ENCODE results near the gene KCNK3.

The KCNK3 gene

GRCh38 chr2:26767894-26768487 is 75.5 kb downstream of the KCNK3 start:
- H3K27me3 ChIP-seq (ENCODE audit: control insufficient read depth, insufficient read depth, low read length) = no peaks in the 10 kb centered on the region
- WGBS (ENCODE audit: insufficient coverage, insufficient read length) = no CpG with 5 or more reads among the region's 5 CpGs
- no peak for DNase-seq (ENCODE audit: low read depth, low spot score)
- no peaks in the 10 kb centered on the region for H3K36me3 ChIP-seq (ENCODE audit: control insufficient read depth, insufficient read depth, low read length)
- H3K9me3 ChIP-seq (ENCODE audit: control insufficient read depth, insufficient read depth, low read length) = no peaks in the 10 kb centered on the region
- no peak overlapping the region for H3K4me3 ChIP-seq (ENCODE audit: low read length)
- 0 out of 2 replicates have a peak, but pooled peaks cover 1% of the 10 kb centered on the region for H3K4me1 ChIP-seq (ENCODE audit: control insufficient read depth, insufficient read depth, low read length)
- H3K27ac ChIP-seq (ENCODE audit: low read length) = no peak overlapping the region

- Histone ChIP-seq H3K27me3 (ENCODE audit: control insufficient read depth, insufficient read depth, low read length) (no peaks in the 10 kb centered on the region), H3K4me1 (ENCODE audit: control insufficient read depth, insufficient read depth, low read length) (0 out of 2 replicates have a peak, but pooled peaks cover 1% of the 10 kb centered on the region), H3K4me3 (ENCODE audit: low read length) (no peak overlapping the region), H3K27ac (ENCODE audit: low read length) (no peak overlapping the region), H3K36me3 (ENCODE audit: control insufficient read depth, insufficient read depth, low read length) (no peaks in the 10 kb centered on the region), H3K9me3 (ENCODE audit: control insufficient read depth, insufficient read depth, low read length) (no peaks in the 10 kb centered on the region)
- DNase-seq (ENCODE audit: low read depth, low spot score) = no peak
- no CpG with 5 or more reads among the region's 3 CpGs for WGBS (ENCODE audit: insufficient coverage, insufficient read length)
Observed at GRCh38 chr2:26768759-26769088, 76.2 kb downstream of the KCNK3 start.

GRCh38 chr2:26769089-26769761 is 76.7 kb downstream of the KCNK3 start:
- no CpG with 5 or more reads among the region's 14 CpGs for WGBS (ENCODE audit: insufficient coverage, insufficient read length)
- no peak for DNase-seq (ENCODE audit: low read depth, low spot score)
- no peak overlapping the region for H3K4me3 ChIP-seq (ENCODE audit: low read length)

GRCh38 chr2:26770986-26771586 is 78.6 kb downstream of the KCNK3 start:
- no peaks in the 10 kb centered on the region for H3K27me3 ChIP-seq (ENCODE audit: control insufficient read depth, insufficient read depth, low read length)
- H3K36me3 ChIP-seq (ENCODE audit: control insufficient read depth, insufficient read depth, low read length) = no peaks in the 10 kb centered on the region
- no peaks in the 10 kb centered on the region for H3K9me3 ChIP-seq (ENCODE audit: control insufficient read depth, insufficient read depth, low read length)
- H3K4me1 ChIP-seq (ENCODE audit: control insufficient read depth, insufficient read depth, low read length) = 0 out of 2 replicates have a peak, but pooled peaks cover 1% of the 10 kb centered on the region
- no CpG with 5 or more reads among the region's 6 CpGs for WGBS (ENCODE audit: insufficient coverage, insufficient read length)
- H3K4me3 ChIP-seq (ENCODE audit: low read length) = no peak overlapping the region
- no peak overlapping the region for H3K27ac ChIP-seq (ENCODE audit: low read length)
- no peak for DNase-seq (ENCODE audit: low read depth, low spot score)

More at GRCh38 chr2:26769089-26769761, 76.7 kb downstream of the KCNK3 start:
- H3K4me1 ChIP-seq (ENCODE audit: control insufficient read depth, insufficient read depth, low read length) = 0 out of 2 replicates have a peak, but pooled peaks cover 1% of the 10 kb centered on the region
- no peaks in the 10 kb centered on the region for H3K9me3 ChIP-seq (ENCODE audit: control insufficient read depth, insufficient read depth, low read length)
- no peaks in the 10 kb centered on the region for H3K36me3 ChIP-seq (ENCODE audit: control insufficient read depth, insufficient read depth, low read length)
- no peaks in the 10 kb centered on the region for H3K27me3 ChIP-seq (ENCODE audit: control insufficient read depth, insufficient read depth, low read length)
- no peak overlapping the region for H3K27ac ChIP-seq (ENCODE audit: low read length)

- no peaks in the 10 kb centered on the region for H3K27me3 ChIP-seq (ENCODE audit: control insufficient read depth, insufficient read depth, low read length)
- no CpG with 5 or more reads among the region's 13 CpGs for WGBS (ENCODE audit: insufficient coverage, insufficient read length)
- H3K4me1 ChIP-seq (ENCODE audit: control insufficient read depth, insufficient read depth, low read length) = 0 out of 2 replicates have a peak, but pooled peaks cover 1% of the 10 kb centered on the region
- no peak for DNase-seq (ENCODE audit: low read depth, low spot score)
- H3K36me3 ChIP-seq (ENCODE audit: control insufficient read depth, insufficient read depth, low read length) = no peaks in the 10 kb centered on the region
- no peaks in the 10 kb centered on the region for H3K9me3 ChIP-seq (ENCODE audit: control insufficient read depth, insufficient read depth, low read length)
- H3K27ac ChIP-seq (ENCODE audit: low read length) = no peak overlapping the region
- H3K4me3 ChIP-seq (ENCODE audit: low read length) = no peak overlapping the region
Observed at GRCh38 chr2:26772064-26773001, 79.8 kb downstream of the KCNK3 start.

GRCh38 chr2:26776195-26776800 is 83.8 kb downstream of the KCNK3 start:
- H3K36me3 ChIP-seq (ENCODE audit: control insufficient read depth, insufficient read depth, low read length) = peaks cover 4% of the 10 kb centered on the region; the same call in 1 of the 2 replicates
- H3K9me3 ChIP-seq (ENCODE audit: control insufficient read depth, insufficient read depth, low read length) = no peaks in the 10 kb centered on the region
- no peak overlapping the region for H3K4me3 ChIP-seq (ENCODE audit: low read length)
- H3K27me3 ChIP-seq (ENCODE audit: control insufficient read depth, insufficient read depth, low read length) = no peaks in the 10 kb centered on the region
- DNase-seq (ENCODE audit: low read depth, low spot score) = no peak
- H3K27ac ChIP-seq (ENCODE audit: low read length) = no peak overlapping the region
- WGBS (ENCODE audit: insufficient coverage, insufficient read length) = no CpG with 5 or more reads among the region's 5 CpGs
- 0 out of 2 replicates have a peak, but pooled peaks cover 1% of the 10 kb centered on the region for H3K4me1 ChIP-seq (ENCODE audit: control insufficient read depth, insufficient read depth, low read length)

GRCh38 chr2:26778098-26778497 is 85.6 kb downstream of the KCNK3 start:
- Histone ChIP-seq H3K27ac (ENCODE audit: low read length) (no peak overlapping the region), H3K27me3 (ENCODE audit: control insufficient read depth, insufficient read depth, low read length) (no peaks in the 10 kb centered on the region), H3K4me3 (ENCODE audit: low read length) (no peak overlapping the region), H3K4me1 (ENCODE audit: control insufficient read depth, insufficient read depth, low read length) (no peaks in the 10 kb centered on the region), H3K9me3 (ENCODE audit: control insufficient read depth, insufficient read depth, low read length) (no peaks in the 10 kb centered on the region), H3K36me3 (ENCODE audit: control insufficient read depth, insufficient read depth, low read length) (peaks cover 4% of the 10 kb centered on the region; the same call in 1 of the 2 replicates)
- WGBS (ENCODE audit: insufficient coverage, insufficient read length) = no CpG with 5 or more reads among the region's 18 CpGs
- DNase-seq (ENCODE audit: low read depth, low spot score) = no peak

GRCh38 chr2:26778507-26778906 is 86.0 kb downstream of the KCNK3 start:
- WGBS (ENCODE audit: insufficient coverage, insufficient read length) = no CpG with 5 or more reads among the region's 3 CpGs
- Histone ChIP-seq H3K4me1 (ENCODE audit: control insufficient read depth, insufficient read depth, low read length) (no peaks in the 10 kb centered on the region), H3K9me3 (ENCODE audit: control insufficient read depth, insufficient read depth, low read length) (no peaks in the 10 kb centered on the region), H3K27me3 (ENCODE audit: control insufficient read depth, insufficient read depth, low read length) (no peaks in the 10 kb centered on the region), H3K27ac (ENCODE audit: low read length) (no peak overlapping the region), H3K4me3 (ENCODE audit: low read length) (no peak overlapping the region), H3K36me3 (ENCODE audit: control insufficient read depth, insufficient read depth, low read length) (peaks cover 4% of the 10 kb centered on the region; the same call in 1 of the 2 replicates)
- no peak for DNase-seq (ENCODE audit: low read depth, low spot score)

GRCh38 chr2:26780203-26780760 is 87.8 kb downstream of the KCNK3 start:
- Histone ChIP-seq H3K9me3 (ENCODE audit: control insufficient read depth, insufficient read depth, low read length) (no peaks in the 10 kb centered on the region), H3K4me3 (ENCODE audit: low read length) (no peak overlapping the region), H3K27ac (ENCODE audit: low read length) (no peak overlapping the region), H3K4me1 (ENCODE audit: control insufficient read depth, insufficient read depth, low read length) (no peaks in the 10 kb centered on the region), H3K36me3 (ENCODE audit: control insufficient read depth, insufficient read depth, low read length) (peaks cover 4% of the 10 kb centered on the region; the same call in 1 of the 2 replicates), H3K27me3 (ENCODE audit: control insufficient read depth, insufficient read depth, low read length) (no peaks in the 10 kb centered on the region)
- DNase-seq (ENCODE audit: low read depth, low spot score) = no peak
- no CpG with 5 or more reads among the region's 4 CpGs for WGBS (ENCODE audit: insufficient coverage, insufficient read length)

Data from iPS DF 6.9 (cell line).